ENCODE results near the gene INF2. TPM values are rescaled to one million over a fixed set of nuclear protein-coding genes. Genes with fewer than 3 reads are reported as not detected.
A peak's percentile ranks its signal among the peaks of the same experiment; 100 is the strongest.

Gene INF2
- total RNA-seq, 1 donor from 2014 or later = 7.8 TPM

DNA sequence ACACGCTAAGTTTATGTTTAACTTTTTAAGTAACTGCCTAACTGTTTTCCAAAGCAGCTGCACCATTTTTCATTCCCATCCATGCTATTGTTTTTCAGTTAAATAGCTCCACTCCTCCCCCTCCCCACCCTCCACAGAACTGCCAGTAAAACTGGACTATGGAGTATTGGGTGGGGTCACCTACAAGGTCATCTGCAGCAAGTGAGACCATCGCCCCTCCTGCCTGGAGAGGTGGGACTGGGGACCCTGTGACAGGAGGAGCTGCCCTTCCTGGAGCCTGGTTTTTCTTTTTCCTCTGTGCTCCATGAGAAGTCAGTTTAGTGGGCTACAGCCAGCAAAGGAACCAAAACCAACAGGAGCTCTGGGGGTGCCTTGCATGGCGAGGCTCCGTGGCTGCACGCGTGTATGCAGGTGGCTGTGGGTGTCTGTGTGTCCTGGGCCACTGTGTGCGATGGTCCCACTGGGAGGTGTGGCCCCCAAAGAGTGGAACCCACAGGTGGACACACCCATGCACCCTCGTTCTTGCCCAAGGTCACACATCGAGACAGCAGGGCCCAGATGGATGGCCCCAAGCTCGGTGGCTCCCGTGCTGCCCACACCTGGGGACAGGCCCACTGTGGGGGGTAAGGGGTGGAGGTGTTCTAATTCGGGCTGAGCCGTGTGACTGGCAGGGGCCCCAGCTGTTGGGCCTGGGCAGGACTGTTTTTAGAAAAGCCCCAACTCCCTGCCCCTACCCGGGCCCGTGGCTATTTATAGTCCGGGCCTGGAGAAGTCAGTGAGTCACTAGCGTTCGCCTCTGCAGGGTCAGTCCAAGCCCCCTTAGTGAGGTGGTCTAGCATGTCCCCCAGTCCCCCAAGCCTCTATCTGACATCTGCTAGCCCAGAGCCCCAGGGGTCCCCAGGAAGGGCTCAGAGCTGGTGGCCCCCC is 32.4 kb downstream of the INF2 start:
- TF ChIP-seq EZH2phosphoT487 (IDR thresholded peaks at IDR 0.05) (no peak), EZH2 (IDR thresholded peaks at IDR 0.05) (no peak)
- TF ChIP-seq, protein P1, sequence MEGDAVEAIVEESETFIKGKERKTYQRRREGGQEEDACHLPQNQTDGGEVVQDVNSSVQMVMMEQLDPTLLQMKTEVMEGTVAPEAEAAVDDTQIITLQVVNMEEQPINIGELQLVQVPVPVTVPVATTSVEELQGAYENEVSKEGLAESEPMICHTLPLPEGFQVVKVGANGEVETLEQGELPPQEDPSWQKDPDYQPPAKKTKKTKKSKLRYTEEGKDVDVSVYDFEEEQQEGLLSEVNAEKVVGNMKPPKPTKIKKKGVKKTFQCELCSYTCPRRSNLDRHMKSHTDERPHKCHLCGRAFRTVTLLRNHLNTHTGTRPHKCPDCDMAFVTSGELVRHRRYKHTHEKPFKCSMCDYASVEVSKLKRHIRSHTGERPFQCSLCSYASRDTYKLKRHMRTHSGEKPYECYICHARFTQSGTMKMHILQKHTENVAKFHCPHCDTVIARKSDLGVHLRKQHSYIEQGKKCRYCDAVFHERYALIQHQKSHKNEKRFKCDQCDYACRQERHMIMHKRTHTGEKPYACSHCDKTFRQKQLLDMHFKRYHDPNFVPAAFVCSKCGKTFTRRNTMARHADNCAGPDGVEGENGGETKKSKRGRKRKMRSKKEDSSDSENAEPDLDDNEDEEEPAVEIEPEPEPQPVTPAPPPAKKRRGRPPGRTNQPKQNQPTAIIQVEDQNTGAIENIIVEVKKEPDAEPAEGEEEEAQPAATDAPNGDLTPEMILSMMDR (IDR thresholded peaks at IDR 0.05) = no peak
- Mint-ChIP-seq H3K9me3 (no peaks in the 10 kb centered on the region), H3K4me1 (peaks cover 17% of the 10 kb centered on the region), H3K4me3 (peak overlapping the region; percentile 59), H3K27ac (no peak overlapping the region), H3K36me3 (no peaks in the 10 kb centered on the region), H3K27me3 (ENCODE audit: insufficient read depth, low read depth) (peaks cover 5% of the 10 kb centered on the region)
- Histone ChIP-seq H3K4me3 (no peak overlapping the region), H3K27ac (no peak overlapping the region), H3F3A (ENCODE audit: low read depth) (no peaks in the 10 kb centered on the region), H3K9ac (no peak overlapping the region), H2AFZ (replicated peaks) (no peak overlapping the region), H3K4me2 (no peak overlapping the region), H3K4me1 (peaks cover 13% of the 10 kb centered on the region), H3K9me3 (ENCODE audit: low read depth) (no peaks in the 10 kb centered on the region), H3K36me3 (no peaks in the 10 kb centered on the region), H3K79me2 (ENCODE audit: low read depth) (no peaks in the 10 kb centered on the region), H4K20me1 (ENCODE audit: low read depth) (peaks cover 2% of the 10 kb centered on the region), H3K27me3 (no peaks in the 10 kb centered on the region)
- no peak for DNase-seq (ENCODE audit: low spot score)

DNA sequence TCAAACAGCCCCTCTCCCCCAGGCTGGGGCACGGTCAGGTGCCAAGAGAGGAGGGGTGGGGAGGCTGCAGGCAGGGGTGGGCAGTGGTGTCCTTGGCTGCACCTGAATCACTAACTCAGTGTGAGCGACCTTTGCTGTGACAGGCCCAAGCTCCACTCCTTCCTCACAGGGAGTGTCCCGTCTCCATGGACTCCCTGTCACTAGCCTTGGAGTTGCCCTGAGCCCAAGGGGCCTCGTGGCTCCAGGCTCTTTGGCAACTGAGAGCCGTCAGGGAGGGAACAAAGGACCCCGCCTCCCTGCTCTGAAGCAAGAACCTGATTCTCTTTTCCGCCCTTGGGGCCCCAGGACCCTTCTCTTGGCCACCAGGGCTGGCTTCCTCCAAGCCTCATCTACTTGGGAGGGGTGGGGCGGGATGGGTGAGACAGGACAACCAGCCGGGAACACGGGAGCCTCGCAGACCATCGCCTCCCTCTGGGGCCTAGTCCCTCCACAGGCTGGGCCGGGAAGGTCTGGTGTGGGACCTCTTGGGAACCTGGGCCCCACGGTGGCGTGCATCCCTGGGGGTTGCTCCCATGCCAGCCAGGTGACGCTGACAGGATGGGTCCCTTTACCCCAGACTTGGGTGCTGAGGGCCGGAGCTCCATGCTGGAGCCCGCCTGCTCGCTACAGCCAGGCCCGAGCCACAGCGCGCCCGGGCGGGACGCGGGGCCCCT is 33.7 kb downstream of the INF2 start:
- TF ChIP-seq, protein P1 (IDR thresholded peaks at IDR 0.05) = no peak
- TF ChIP-seq EZH2phosphoT487 (IDR thresholded peaks at IDR 0.05) (no peak), EZH2 (IDR thresholded peaks at IDR 0.05) (no peak)
- Mint-ChIP-seq H3K36me3 (no peaks in the 10 kb centered on the region), H3K27ac (no peak overlapping the region), H3K4me3 (peak overlapping the region; percentile 35), H3K27me3 (ENCODE audit: insufficient read depth, low read depth) (peaks cover 5% of the 10 kb centered on the region), H3K9me3 (no peaks in the 10 kb centered on the region), H3K4me1 (peaks cover 12% of the 10 kb centered on the region)
- H2AFZ ChIP-seq (replicated peaks) = no peak overlapping the region
- H3K9me3 ChIP-seq (ENCODE audit: low read depth) = no peaks in the 10 kb centered on the region
- H3K4me1 ChIP-seq = peaks cover 13% of the 10 kb centered on the region
- H3K27ac ChIP-seq = no peak overlapping the region
- H3F3A ChIP-seq (ENCODE audit: low read depth) = no peaks in the 10 kb centered on the region
- H3K27me3 ChIP-seq = no peaks in the 10 kb centered on the region
- H4K20me1 ChIP-seq (ENCODE audit: low read depth) = peaks cover 2% of the 10 kb centered on the region
- H3K36me3 ChIP-seq = no peaks in the 10 kb centered on the region
- peak overlapping the region; percentile 86 for H3K4me3 ChIP-seq
- H3K4me2 ChIP-seq = peak overlapping the region; percentile 97
- H3K9ac ChIP-seq = no peak overlapping the region
- no peak for DNase-seq (ENCODE audit: low spot score)
- H3K79me2 ChIP-seq (ENCODE audit: low read depth) = no peaks in the 10 kb centered on the region

DNA sequence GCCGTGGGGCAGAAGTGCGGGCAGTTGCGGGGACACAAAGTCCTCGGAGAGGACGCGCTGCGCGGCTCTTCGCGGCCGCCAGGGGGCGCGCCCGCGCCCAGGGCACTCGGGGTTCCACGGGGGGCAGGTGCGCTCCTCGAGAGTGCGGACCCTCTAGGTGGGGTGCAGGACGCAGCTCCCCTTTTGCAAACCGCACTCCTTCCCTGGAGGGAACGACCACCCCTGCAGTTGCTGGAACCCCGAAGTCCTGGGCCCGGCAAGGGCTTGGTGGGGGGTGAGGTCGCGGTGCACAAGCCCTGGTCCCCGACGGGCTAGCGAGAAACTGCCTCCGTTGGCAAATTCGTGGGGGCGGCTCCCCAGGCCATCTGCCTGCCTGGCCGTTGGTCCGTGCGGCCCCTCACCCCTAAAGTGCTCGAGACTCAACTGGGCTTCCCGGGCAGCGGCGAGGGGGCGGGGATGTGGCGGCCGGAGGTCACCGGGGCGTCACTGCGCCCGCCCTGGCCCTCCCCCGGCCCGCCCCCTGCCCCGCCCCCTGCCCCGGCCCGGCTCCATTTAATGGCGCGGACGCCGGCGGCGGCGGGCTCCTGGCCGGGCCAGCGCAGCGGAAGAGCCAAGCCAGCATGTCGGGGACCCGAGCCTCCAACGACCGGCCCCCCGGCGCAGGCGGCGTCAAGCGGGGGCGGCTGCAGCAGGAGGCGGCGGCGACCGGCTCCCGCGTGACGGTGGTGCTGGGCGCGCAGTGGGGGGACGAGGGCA is 34.4 kb downstream of the INF2 start, which contains the start of gene ADSS1:
TSS of gene ADSS1 (plus strand) at position 579 of the 756 bp plus-strand sequence. CDS start at position 621, 42 bp downstream.
- H3K27me3 Mint-ChIP-seq (ENCODE audit: insufficient read depth, low read depth) = peaks cover 5% of the 10 kb centered on the region
- H3F3A ChIP-seq (ENCODE audit: low read depth) = no peaks in the 10 kb centered on the region
- no peak within 1 kb of the TSS for H3K9ac ChIP-seq
- H3K4me2 ChIP-seq = peak within 1 kb of the TSS; percentile 97
- no peaks in the 10 kb centered on the region for H3K36me3 Mint-ChIP-seq
- H3K9me3 ChIP-seq (ENCODE audit: low read depth) = no peaks in the 10 kb centered on the region
- TF ChIP-seq, protein P1 (IDR thresholded peaks at IDR 0.05) = peak; percentile 94
- TF ChIP-seq EZH2phosphoT487 (IDR thresholded peaks at IDR 0.05) = no peak
- no peak for TF ChIP-seq EZH2 (IDR thresholded peaks at IDR 0.05)
- H3K27me3 ChIP-seq = no peaks in the 10 kb centered on the region
- H3K79me2 ChIP-seq (ENCODE audit: low read depth) = no peaks in the 10 kb centered on the region
- H2AFZ ChIP-seq (replicated peaks) = peak within 1 kb of the TSS; percentile 66
- peak within 1 kb of the TSS; percentile 78 for H3K4me3 Mint-ChIP-seq
- peaks cover 2% of the 10 kb centered on the region for H4K20me1 ChIP-seq (ENCODE audit: low read depth)
- no peaks in the 10 kb centered on the region for H3K9me3 Mint-ChIP-seq
- peak within 1 kb of the TSS; percentile 86 for H3K4me3 ChIP-seq
- peak; percentile 84 for DNase-seq (ENCODE audit: low spot score)
- H3K4me1 Mint-ChIP-seq = peaks cover 12% of the 10 kb centered on the region
- H3K27ac ChIP-seq = no peak within 1 kb of the TSS
- H3K36me3 ChIP-seq = no peaks in the 10 kb centered on the region
- peaks cover 13% of the 10 kb centered on the region for H3K4me1 ChIP-seq
- H3K27ac Mint-ChIP-seq = no peak within 1 kb of the TSS

Data from neural progenitor cell (in vitro differentiated cells).